ENCODE data around the gene INSYN2B.

Gene INSYN2B

GRCh38 chr5:169980418-169981053, at the start of gene INSYN2B:
Gene INSYN2B (minus strand): TSS chr5:169980495. CDS start chr5:169883898, 96,597 bp downstream.
- peak; percentile 5 for DNase-seq

DNA sequence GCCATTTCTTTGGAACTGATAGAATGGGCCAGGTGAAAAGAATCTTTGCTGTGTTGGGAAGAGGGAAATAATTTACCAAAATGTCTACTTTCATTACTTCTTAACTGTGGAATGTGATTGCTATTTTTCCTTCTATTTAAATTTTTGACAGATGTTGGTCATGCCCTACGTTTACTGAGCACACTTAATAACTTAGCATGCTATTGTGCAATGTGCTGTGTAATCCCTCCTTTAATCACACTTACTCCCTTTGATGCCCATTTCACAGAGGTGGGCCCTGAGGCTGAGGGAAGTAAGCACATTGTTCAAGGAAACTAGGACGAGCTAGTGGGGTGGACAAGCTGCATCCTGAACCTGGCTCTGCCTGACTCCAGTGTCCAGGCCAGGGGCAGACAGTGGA, 47.8 kb upstream of the INSYN2B start:
- DNase-seq = no peak

GRCh38 chr5:170025853-170026252, 45.6 kb upstream of the INSYN2B start:
- DNase-seq = no peak

GRCh38 chr5:170021506-170021905, 41.2 kb upstream of the INSYN2B start:
- no peak for DNase-seq

GRCh38 chr5:170020423-170020822, 40.1 kb upstream of the INSYN2B start:
- DNase-seq = no peak

DNA sequence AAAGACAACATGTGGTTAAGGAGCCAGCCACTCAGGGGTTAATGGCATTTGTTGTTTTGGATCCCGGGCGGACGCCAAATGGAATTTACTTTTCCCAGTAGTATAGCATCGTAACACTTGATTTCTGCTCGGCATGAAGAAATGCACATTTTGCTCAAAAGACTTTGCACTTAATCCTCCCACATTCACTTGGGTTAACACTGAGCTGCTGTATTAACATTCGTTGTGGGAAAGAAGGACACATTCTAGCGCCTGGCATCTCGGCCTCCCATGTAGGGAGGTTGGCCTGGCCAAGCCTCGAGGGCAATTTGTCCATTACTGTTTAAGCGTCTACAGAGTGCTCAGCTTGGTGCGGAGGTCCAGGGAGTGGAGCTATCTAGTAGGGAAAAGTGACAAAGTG, 32.3 kb upstream of the INSYN2B start:
- DNase-seq = no peak

- no peak for DNase-seq
Observed at GRCh38 chr5:170011751-170012150, 31.5 kb upstream of the INSYN2B start.

GRCh38 chr5:170010595-170010994, 30.3 kb upstream of the INSYN2B start:
- no peak for DNase-seq

DNA sequence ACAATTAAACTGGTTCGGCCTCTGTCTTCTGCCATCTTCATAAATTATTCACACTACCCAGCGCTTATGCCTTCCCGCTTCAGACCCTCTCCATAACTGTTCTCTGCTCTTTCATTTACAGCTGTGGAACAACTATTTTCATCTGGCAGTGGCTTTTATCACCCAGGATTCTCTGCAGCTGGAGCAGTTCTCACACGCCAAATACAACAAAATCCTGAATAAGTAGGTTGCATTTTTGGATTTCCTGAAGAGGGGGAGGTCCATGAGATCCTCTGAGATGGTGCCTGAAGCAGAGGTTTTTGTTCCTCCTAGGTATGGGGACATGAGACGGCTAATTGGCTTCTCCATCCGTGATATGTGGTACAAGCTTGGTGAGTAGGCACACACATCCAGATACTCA, 28.1 kb upstream of the INSYN2B start:
- DNase-seq = no peak

DNA sequence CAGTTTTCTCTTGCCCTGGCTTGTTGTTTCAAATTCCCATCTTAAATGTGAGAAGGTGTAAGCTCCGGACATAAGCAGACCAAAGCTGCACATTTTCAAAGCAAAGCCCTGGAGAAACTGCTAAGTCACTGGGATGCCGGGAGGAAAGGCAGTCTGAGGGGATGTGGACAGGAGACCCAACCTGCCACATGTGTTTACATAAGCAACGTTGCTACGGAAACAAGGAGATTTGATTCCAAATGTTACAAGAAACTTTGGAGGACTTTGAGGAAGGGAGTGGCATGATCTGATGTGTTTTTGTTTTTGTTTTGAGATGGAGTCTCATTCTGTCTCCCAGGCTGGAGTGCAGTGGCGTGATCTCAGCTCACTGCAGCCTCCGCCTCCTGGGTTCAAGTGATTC, 25.7 kb upstream of the INSYN2B start:
- DNase-seq = no peak

GRCh38 chr5:170000155-170000554, 19.9 kb upstream of the INSYN2B start:
- DNase-seq = no peak

- DNase-seq = no peak
Observed at GRCh38 chr5:169999621-170000020, 19.3 kb upstream of the INSYN2B start.

DNA sequence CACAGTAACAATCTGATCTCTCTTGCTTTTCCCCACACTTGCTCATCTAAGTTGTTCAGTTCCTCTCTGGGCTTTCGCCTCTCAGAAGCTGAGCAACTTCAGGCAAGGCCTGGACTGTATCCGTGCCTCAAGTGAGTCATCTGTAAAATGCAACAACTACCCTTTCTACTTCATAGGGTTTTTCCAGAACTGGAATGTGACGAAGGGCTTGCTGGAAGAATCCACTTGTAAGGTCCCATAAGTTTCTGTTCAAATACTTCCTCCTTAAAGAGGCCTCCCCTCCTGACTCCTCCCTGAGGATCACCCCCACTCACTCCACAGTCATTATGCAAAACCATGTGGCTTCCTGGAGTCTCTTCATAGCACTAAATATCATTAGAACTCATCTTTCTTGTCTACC, 17.5 kb upstream of the INSYN2B start:
- DNase-seq = no peak

GRCh38 chr5:169993485-169993790, 13.1 kb upstream of the INSYN2B start:
- DNase-seq = no peak

GRCh38 chr5:169992789-169993484, 12.6 kb upstream of the INSYN2B start:
- DNase-seq = no peak

GRCh38 chr5:169991115-169991869, 11.0 kb upstream of the INSYN2B start:
- DNase-seq = no peak

GRCh38 chr5:169989365-169989764, 9.1 kb upstream of the INSYN2B start:
- no peak for DNase-seq

- DNase-seq = no peak
Observed at GRCh38 chr5:169988947-169989346, 8.7 kb upstream of the INSYN2B start.

DNA sequence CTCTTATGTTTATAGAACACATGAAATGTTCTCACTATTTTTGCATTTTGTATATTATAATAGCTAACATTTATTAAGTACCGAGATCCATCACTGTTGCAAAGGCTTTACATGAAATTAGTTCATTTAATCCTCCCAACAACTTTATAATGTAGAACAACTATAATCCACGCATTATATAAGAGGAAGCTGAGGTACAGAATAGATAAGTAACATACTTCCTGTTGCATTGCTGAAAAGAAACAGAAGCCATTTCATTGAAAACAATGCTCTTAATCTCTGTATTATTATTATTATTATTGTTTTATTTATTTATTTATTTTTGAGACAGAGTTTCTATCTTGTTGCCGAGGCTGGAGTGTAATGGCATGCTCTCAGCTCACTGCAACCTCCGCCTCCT, 7.9 kb upstream of the INSYN2B start:
- DNase-seq = no peak

DNA sequence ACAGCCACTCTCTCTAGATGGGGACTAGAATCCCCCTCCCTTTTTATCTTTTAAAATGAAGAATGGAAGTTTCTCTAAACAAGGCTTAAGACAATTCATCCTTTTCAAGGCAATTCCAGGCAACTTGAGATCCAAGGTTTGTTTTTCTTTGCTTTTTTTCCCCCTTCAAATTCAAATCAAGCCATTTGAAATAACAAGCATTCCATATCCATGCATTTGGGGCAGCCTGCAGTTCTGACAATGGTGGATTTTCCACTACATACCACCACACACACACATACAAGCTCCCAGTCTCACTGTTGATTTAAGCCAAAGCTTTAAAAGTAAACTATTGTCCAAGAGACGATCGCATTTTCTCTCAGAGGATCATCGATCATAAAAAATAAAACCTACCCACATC, 424 bp downstream of the INSYN2B start:
- DNase-seq = no peak

DNA sequence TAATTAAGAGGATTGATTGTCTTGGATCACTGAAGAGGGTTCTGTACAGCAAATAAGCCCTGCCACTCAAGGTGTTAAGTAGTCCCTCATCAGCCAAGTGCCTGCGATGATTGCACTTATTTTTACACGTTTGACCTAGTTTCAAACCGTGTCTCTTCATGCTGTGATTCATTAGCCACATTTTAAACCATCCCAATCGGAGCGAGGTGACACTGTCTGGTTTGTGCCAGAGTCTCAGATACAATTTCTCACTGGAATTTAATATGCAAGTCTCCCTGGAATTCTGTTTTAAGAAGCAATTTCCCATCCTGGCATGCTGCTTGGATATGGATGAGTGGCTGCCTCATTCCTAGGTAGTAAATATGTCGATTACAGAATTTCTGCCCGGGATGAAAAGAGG, 1.6 kb downstream of the INSYN2B start:
- no peak for DNase-seq

GRCh38 chr5:169974121-169974770, 6.0 kb downstream of the INSYN2B start:
- DNase-seq = no peak

GRCh38 chr5:169973056-169973455, 7.2 kb downstream of the INSYN2B start:
- no peak for DNase-seq

DNA sequence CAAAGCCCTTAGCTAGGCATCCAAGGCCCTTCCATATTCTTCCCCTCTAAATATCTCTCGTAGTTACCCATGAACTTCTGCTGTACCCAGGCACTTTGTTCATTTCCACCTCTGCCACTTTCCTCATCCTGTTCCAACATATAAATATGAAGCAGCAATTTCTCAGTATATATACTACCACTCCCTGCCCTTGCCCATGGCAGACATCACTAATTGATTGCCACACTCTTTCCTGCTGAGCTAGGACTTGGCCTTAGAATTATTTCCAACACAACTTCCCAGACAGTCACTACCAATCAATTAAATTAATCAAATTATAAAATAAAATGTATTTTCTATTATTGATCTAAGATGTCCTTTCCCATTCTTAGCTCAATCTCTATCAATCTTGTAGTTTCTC, 8.5 kb downstream of the INSYN2B start:
- no peak for DNase-seq
